Measurements from ENCODE around the gene COBL. TPM values are rescaled to one million over a fixed set of nuclear protein-coding genes. Genes with fewer than 3 reads are reported as not detected.

COBL gene
- total and polyA plus RNA-seq, 10 of the 15 experiments (the other 5 are each of a cell fraction or from before 2014, with no cell fraction given): 0.21 TPM; not detected in 9

GRCh38 chr7:51243631-51244030, 73.0 kb downstream of the COBL start:
- FAIRE-seq (no peak), DNase-seq (ENCODE audit: low read depth, low spot score) (no peak), ATAC-seq (no peak)
- in situ Hi-C loops (cut with MboI): no loop called here
- ChIA-PET CTCF (no interaction called here), POLR2A (no interaction called here), SMC1A (ENCODE audit: uncharacterized antibody, unreplicated experiment) (no interaction called here), RAD21 (ENCODE audit: unreplicated experiment) (no interaction called here)
- H3K4me2 ChIP-seq (ENCODE audit: control insufficient read depth, insufficient read depth): no peak overlapping the region
- no peak overlapping the region for H3K4me3 ChIP-seq
- intact Hi-C loops (cut with micrococcal nuclease; ENCODE audit: unreplicated experiment): no loop called here
- no peak overlapping the region for H3K9ac ChIP-seq (ENCODE audit: control insufficient read depth, insufficient read depth, low read length)
- no peaks in the 10 kb centered on the region for H3K79me2 ChIP-seq (ENCODE audit: control insufficient read depth, insufficient read depth, low read length)
- WGBS (ENCODE audit: insufficient coverage, insufficient replicate concordance, low lambda C conversion rate, missing lambda C conversion rate): 39% methylated on average over 10 of the region's 10 CpGs
- no peaks in the 10 kb centered on the region for H3K36me3 ChIP-seq (ENCODE audit: control insufficient read depth in 2 of 2, insufficient read depth in 2 of 2, low read length in 1 of 2)
- H3K4me1 ChIP-seq (ENCODE audit: control insufficient read depth, insufficient read depth, low read length): no peaks in the 10 kb centered on the region
- H3K27me3 ChIP-seq (replicated peaks in 1 of 2; ENCODE audit: control insufficient read depth in 2 of 2, insufficient read depth in 2 of 2, low read length in 1 of 2): no peaks in the 10 kb centered on the region
- BruUV-seq (replicated peaks): no TSS peak
- no peak overlapping the region for H3K27ac ChIP-seq (ENCODE audit: control insufficient read depth, insufficient read depth)
- H2AFZ ChIP-seq (ENCODE audit: control insufficient read depth, low read depth, low read length): no peak overlapping the region
- no peaks in the 10 kb centered on the region for H3K9me3 ChIP-seq (replicated peaks; ENCODE audit: control insufficient read depth, insufficient read depth, low read length)
- no peaks in the 10 kb centered on the region for H4K20me1 ChIP-seq (ENCODE audit: control insufficient read depth, insufficient read depth)
- TF ChIP-seq YBX1 (IDR thresholded peaks at IDR 0.05) (no peak), NR2F1 (conservative IDR thresholded peaks at IDR 0.05) (no peak), SREBF1 (IDR thresholded peaks at IDR 0.05; ENCODE audit: low read length) (no peak), BCLAF1 (IDR thresholded peaks at IDR 0.05) (no peak), ETV6 (conservative IDR thresholded peaks at IDR 0.05 in 1 of 2, IDR thresholded peaks at IDR 0.05 in 1 of 2; ENCODE audit: borderline replicate concordance in 1 of 2, low read depth in 1 of 2) (no peak), SMC3 (IDR thresholded peaks at IDR 0.05; ENCODE audit: borderline replicate concordance, low read length) (no peak), PAX5 (IDR thresholded peaks at IDR 0.05; ENCODE audit: borderline replicate concordance, low read depth, low read length) (no peak), PKNOX1 (IDR thresholded peaks at IDR 0.05) (no peak), IRF3 (IDR thresholded peaks at IDR 0.05) (no peak), RCOR1 (conservative IDR thresholded peaks at IDR 0.05; ENCODE audit: low read depth, low read length) (no peak), E2F4 (IDR thresholded peaks at IDR 0.05; ENCODE audit: low read depth, low read length) (no peak), BCL3 (IDR thresholded peaks at IDR 0.05; ENCODE audit: borderline replicate concordance, insufficient read depth, low read depth, low read length, poor library complexity, severe bottlenecking) (no peak), ATF3 (IDR thresholded peaks at IDR 0.05; ENCODE audit: borderline replicate concordance, extremely low read depth, low read depth, low read length) (no peak), SIN3A (IDR thresholded peaks at IDR 0.05; ENCODE audit: low read depth, low read length) (no peak), ATF7 (IDR thresholded peaks at IDR 0.05; ENCODE audit: low read depth) (no peak), NFYA (IDR thresholded peaks at IDR 0.05; ENCODE audit: borderline replicate concordance, low read depth, low read length) (no peak), CHD1 (IDR thresholded peaks at IDR 0.05; ENCODE audit: low read depth, low read length) (no peak)

All from GM12878 (cell line).